PC-9 (cell line): ENCODE results near the gene FAM89B. TPM values are rescaled to one million over a fixed set of nuclear protein-coding genes. Genes with fewer than 3 reads are reported as not detected.

Source experiments
- BruUV-seq: library from RNA; stranded (reverse); fragments of 400-500 nt; replicated peaks from 2 replicates; lab custom pipeline; 2021; lab: Mats Ljungman, UMichigan
- CTCF ChIA-PET: fragments of 300-600 bp; sonication (Branson Sonifier 250); formaldehyde crosslinking; loops from one replicate; lab custom pipeline; 2022; ENCODE audit warnings: antibody characterized with exemption; lab: Charles Lee
- POLR2A ChIA-PET: fragments of 300-600 bp; sonication (Branson Sonifier 250); formaldehyde crosslinking; loops from one replicate; lab custom pipeline; 2022; ENCODE audit warnings: antibody characterized with exemption; ENCODE audit not compliant: unreplicated experiment; lab: Charles Lee
- DNase-seq, 2 experiments: peaks; one replicate each; pipeline versions ENCODE4 v3.0.0 to v3.0.0-alpha.2; 2015 to 2022; ENCODE audit warnings: mixed read lengths in 1 of 2
- H2AFZ ChIP-seq: fragments of 200-600 bp; sonication (generic); 2 replicates; pipeline ENCODE4 v1.8.1; 2017; ENCODE audit warnings: antibody characterized with exemption
- H3F3A ChIP-seq: fragments of 200-600 bp; sonication (generic); 2 replicates; pipeline ENCODE4 v1.8.1; 2017; ENCODE audit warnings: antibody characterized with exemption, mild to moderate bottlenecking, low read depth; ENCODE audit not compliant: insufficient read depth
- H3K27ac ChIP-seq: fragments of 200-600 bp; sonication (generic); 2 replicates; pipeline ENCODE4 v1.6.1; 2016; ENCODE audit warnings: mixed run types
- H3K27me3 ChIP-seq: fragments of 200-600 bp; sonication (generic); 2 replicates; pipeline ENCODE4 v1.6.1; 2016; ENCODE audit warnings: low read depth, mixed run types; ENCODE audit not compliant: insufficient read depth
- H3K36me3 ChIP-seq: fragments of 200-600 bp; sonication (generic); 2 replicates; pipeline ENCODE4 v1.6.1; 2016; ENCODE audit warnings: low read depth, mixed run types
- H3K4me1 ChIP-seq: fragments of 200-600 bp; sonication (generic); replicated peaks from 2 replicates; pipeline ENCODE4 v1.6.1; 2016; ENCODE audit warnings: mixed run types; ENCODE audit not compliant: insufficient read depth
- H3K4me2 ChIP-seq: fragments of 200-600 bp; sonication (generic); 2 replicates; pipeline ENCODE4 v1.6.1; 2017; ENCODE audit warnings: mixed run types
- H3K4me3 ChIP-seq: fragments of 200-600 bp; sonication (generic); 2 replicates; pipeline ENCODE4 v1.6.1; 2016; ENCODE audit warnings: mixed run types
- H3K79me2 ChIP-seq: fragments of 200-600 bp; sonication (generic); 2 replicates; pipeline ENCODE4 v1.6.1; 2017; ENCODE audit warnings: low read depth, mixed run types
- H3K9me2 ChIP-seq: fragments of 200-600 bp; sonication (generic); 2 replicates; pipeline ENCODE4 v1.8.1; 2017; ENCODE audit warnings: mild to moderate bottlenecking; ENCODE audit not compliant: insufficient read depth
- H3K9me3 ChIP-seq: fragments of 200-600 bp; sonication (generic); 2 replicates; pipeline ENCODE4 v1.8.1; 2016; ENCODE audit warnings: low read depth; ENCODE audit not compliant: insufficient read depth
- H4K20me1 ChIP-seq: fragments of 200-600 bp; sonication (generic); 2 replicates; pipeline ENCODE4 v1.8.1; 2017; ENCODE audit not compliant: insufficient read depth
- CTCF ChIP-seq: fragments of 200-600 bp; sonication (generic); conservative IDR thresholded peaks from 2 replicates; pipeline ENCODE4 v1.6.1; 2017; ENCODE audit warnings: mixed run types, antibody characterized with exemption, mild to moderate bottlenecking, moderate library complexity
- EZH2 ChIP-seq: fragments of 200-600 bp; sonication (generic); IDR thresholded peaks from 2 replicates; pipeline ENCODE4 v1.8.0; 2017; ENCODE audit warnings: antibody characterized with exemption, low read depth
- intact Hi-C: fragments of 100-400 bp; cut with micrococcal nuclease; formaldehyde crosslinking; loops from one replicate; pipeline ENCODE4 v1.10.0; 2022; ENCODE audit not compliant: unreplicated experiment
- total RNA-seq: library from RNA; stranded (reverse); gene quantifications from 2 replicates; pipeline ENCODE4 v1.2.3, GENCODE V29; 2021

FAM89B gene
- total RNA-seq, 1 experiment from 2014 or later, result 53.3 TPM

GRCh38 chr11:65589444-65590239 lies 17.3 kb downstream of the FAM89B start:
- BruUV-seq, result no TSS peak
- Histone ChIP-seq H3K9me2 (no peaks in the 10 kb centered on the region), H3K79me2 (no peaks in the 10 kb centered on the region), H3K4me1 (no peaks in the 10 kb centered on the region), H2AFZ (no peak overlapping the region), H3K36me3 (no peaks in the 10 kb centered on the region), H4K20me1 (no peaks in the 10 kb centered on the region), H3K9me3 (no peaks in the 10 kb centered on the region), H3K4me3 (no peak overlapping the region), H3K4me2 (no peak overlapping the region), H3K27ac (no peak overlapping the region), H3F3A (peaks cover 41% of the 10 kb centered on the region), H3K27me3 (no peaks in the 10 kb centered on the region)
- ChIA-PET CTCF (interaction anchor here (0.6 kb wide), 1 partner anchor 259 kb away, joined by 3 read pairs; no protein-coding TSS in a partner anchor), POLR2A (no interaction called here)
- intact Hi-C loops, result no loop called here
- no peak for DNase-seq
- no peak for TF ChIP-seq EZH2
- TF ChIP-seq CTCF, result no peak

- Histone ChIP-seq H4K20me1 (no peaks in the 10 kb centered on the region), H3F3A (peaks cover 42% of the 10 kb centered on the region), H3K4me1 (0 out of 2 replicates have a peak, but pooled peaks cover under 1% of the 10 kb centered on the region), H3K4me2 (no peak overlapping the region), H3K27ac (no peak overlapping the region), H3K27me3 (no peaks in the 10 kb centered on the region), H3K36me3 (no peaks in the 10 kb centered on the region), H3K4me3 (no peak overlapping the region), H2AFZ (no peak overlapping the region), H3K9me2 (no peaks in the 10 kb centered on the region), H3K9me3 (no peaks in the 10 kb centered on the region), H3K79me2 (no peaks in the 10 kb centered on the region)
- intact Hi-C loops, result no loop called here
- ChIA-PET CTCF (no interaction called here), POLR2A (no interaction called here)
- DNase-seq, result no peak
- BruUV-seq, result no TSS peak
- TF ChIP-seq EZH2, result no peak
- TF ChIP-seq CTCF, result no peak
Observed at GRCh38 chr11:65590240-65590738, 18.0 kb downstream of the FAM89B start.

- Histone ChIP-seq H2AFZ (no peak overlapping the region), H3K9me3 (no peaks in the 10 kb centered on the region), H3K27me3 (no peaks in the 10 kb centered on the region), H4K20me1 (no peaks in the 10 kb centered on the region), H3K36me3 (no peaks in the 10 kb centered on the region), H3K79me2 (no peaks in the 10 kb centered on the region), H3F3A (peaks cover 32% of the 10 kb centered on the region), H3K4me1 (0 out of 2 replicates have a peak, but pooled peaks cover 7% of the 10 kb centered on the region), H3K4me3 (no peak overlapping the region), H3K27ac (no peak overlapping the region), H3K4me2 (no peak overlapping the region), H3K9me2 (no peaks in the 10 kb centered on the region)
- CTCF ChIA-PET, result interaction anchor here (0.8 kb wide), 1 partner anchor 52 kb away, joined by 4 read pairs; no protein-coding TSS in a partner anchor
- no peak for DNase-seq
- no peak for TF ChIP-seq EZH2
- POLR2A ChIA-PET, result no interaction called here
- no TSS peak for BruUV-seq
- intact Hi-C loops, result no loop called here
Observed at GRCh38 chr11:65591939-65592857, 19.9 kb downstream of the FAM89B start.
